Measurements from ENCODE around the gene RAB11FIP3. TPM values are rescaled to one million over a fixed set of nuclear protein-coding genes. Genes with fewer than 3 reads are reported as not detected.
A peak's percentile ranks its signal among the peaks of the same experiment; 100 is the strongest.

Gene RAB11FIP3
- total and polyA plus RNA-seq, 8 donors: 6.7 to 102 (median 18.1) TPM

DNA sequence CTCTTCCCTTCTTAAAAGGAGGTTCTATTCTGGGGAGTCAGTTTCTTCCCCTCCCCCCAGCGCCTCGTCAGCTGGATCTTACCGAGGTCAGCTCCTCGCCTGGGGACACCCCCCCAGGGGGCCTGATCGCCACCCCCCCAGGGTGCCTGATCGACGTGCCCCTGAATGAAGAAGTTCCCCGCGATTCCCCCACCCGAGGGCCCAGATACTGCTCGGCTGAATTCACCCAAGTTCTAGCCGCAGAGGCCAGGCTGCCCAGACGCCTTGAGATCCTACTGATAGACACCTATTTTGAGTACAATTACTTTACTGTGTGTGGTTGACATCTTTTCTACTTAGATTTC, 1.4 kb downstream of the RAB11FIP3 start:
- peak overlapping the region; percentile 54 to 83 (median 69) for H3K4me3 ChIP-seq
- WGBS, 5 donors: 5 to 12% (median 9%) methylated on average over 13 of the region's 13 CpGs
- intact Hi-C loops (cut with DNase I; ENCODE audit: low total_unique reads): no loop called here
- peaks cover 21 to 59% (median 49%) of the 10 kb centered on the region in 4 donors for H3K4me1 ChIP-seq
- no peaks in the 10 kb centered on the region for H3K36me3 ChIP-seq
- no peak for DNase-seq
- H3K9me3 ChIP-seq: no peaks in the 10 kb centered on the region
- no peak for TF ChIP-seq EP300 (IDR thresholded peaks at IDR 0.05)
- no peak for TF ChIP-seq CTCF (IDR thresholded peaks at IDR 0.05)
- no peak for TF ChIP-seq POLR2A (IDR thresholded peaks at IDR 0.05)
- TF ChIP-seq POLR2AphosphoS5 (IDR thresholded peaks at IDR 0.05): no peak
- H3K27ac ChIP-seq: peak overlapping the region in 3 of 5 donors; percentile 8 to 98 (median 13)
- H3K27me3 ChIP-seq: no peaks in the 10 kb centered on the region

- Histone ChIP-seq H3K4me3 (peak overlapping the region; percentile 54 to 83 (median 69)), H3K27me3 (no peaks in the 10 kb centered on the region), H3K27ac (peak overlapping the region in 1 of 5 donors; percentile 98), H3K36me3 (no peaks in the 10 kb centered on the region), H3K4me1 (peaks cover 21 to 59% (median 49%) of the 10 kb centered on the region in 4 donors), H3K9me3 (no peaks in the 10 kb centered on the region)
- WGBS, 5 donors: 25 to 48% (median 38%) methylated on average over 10 of the region's 10 CpGs
- DNase-seq: no peak
- no peak for TF ChIP-seq POLR2AphosphoS5 (IDR thresholded peaks at IDR 0.05)
- TF ChIP-seq EP300 (IDR thresholded peaks at IDR 0.05): no peak
- no peak for TF ChIP-seq CTCF (IDR thresholded peaks at IDR 0.05)
- TF ChIP-seq POLR2A (IDR thresholded peaks at IDR 0.05): no peak
- intact Hi-C loops (cut with DNase I; ENCODE audit: low total_unique reads): no loop called here
Measured at GRCh38 chr16:427250-427649, 1.8 kb downstream of the RAB11FIP3 start.

DNA sequence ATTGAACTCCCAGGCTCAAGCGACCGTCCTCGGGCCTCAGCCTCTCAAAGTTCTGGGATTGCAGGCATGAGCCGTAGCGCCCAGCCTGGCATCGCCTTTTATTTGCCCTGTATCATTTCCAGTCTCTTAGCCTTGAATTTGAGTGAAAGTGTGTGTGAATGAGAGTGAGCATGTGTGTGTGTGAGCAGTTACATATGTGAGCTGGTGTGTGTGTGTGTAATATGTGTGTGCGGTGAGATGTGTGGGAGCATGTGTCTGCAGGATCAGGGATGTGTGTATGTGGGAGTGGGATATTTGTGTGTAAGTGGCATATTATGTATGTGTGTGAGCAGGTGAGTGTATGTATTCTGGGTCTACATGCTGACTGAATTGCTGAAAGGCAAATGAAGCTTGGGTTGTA, 5.5 kb downstream of the RAB11FIP3 start:
- DNase-seq: no peak
- TF ChIP-seq EP300 (IDR thresholded peaks at IDR 0.05) (no peak), POLR2A (IDR thresholded peaks at IDR 0.05) (no peak), POLR2AphosphoS5 (IDR thresholded peaks at IDR 0.05) (no peak), CTCF (IDR thresholded peaks at IDR 0.05) (no peak)
- Histone ChIP-seq H3K4me1 (peaks cover 13 to 42% (median 30%) of the 10 kb centered on the region in 4 donors), H3K27ac (no peak overlapping the region), H3K36me3 (peaks cover 0 to 13% (median 7%) of the 10 kb centered on the region in 4 donors), H3K9me3 (no peaks in the 10 kb centered on the region), H3K27me3 (no peaks in the 10 kb centered on the region), H3K4me3 (no peak overlapping the region)
- intact Hi-C loops (cut with DNase I; ENCODE audit: low total_unique reads): no loop called here
- 91 to 98% (median 94%) methylated on average over 7 of the region's 7 CpGs for WGBS, 5 donors

GRCh38 chr16:440627-441026, 15.2 kb downstream of the RAB11FIP3 start:
- Histone ChIP-seq H3K27me3 (no peaks in the 10 kb centered on the region), H3K36me3 (no peaks in the 10 kb centered on the region), H3K4me1 (peaks cover 0 to 6% (median 0%) of the 10 kb centered on the region in 4 donors), H3K4me3 (no peak overlapping the region), H3K9me3 (no peaks in the 10 kb centered on the region), H3K27ac (no peak overlapping the region)
- no peak for TF ChIP-seq POLR2AphosphoS5 (IDR thresholded peaks at IDR 0.05)
- TF ChIP-seq CTCF (IDR thresholded peaks at IDR 0.05): no peak
- TF ChIP-seq POLR2A (IDR thresholded peaks at IDR 0.05): no peak
- no peak for TF ChIP-seq EP300 (IDR thresholded peaks at IDR 0.05)
- DNase-seq: no peak
- WGBS, 5 donors: 86 to 96% (median 92%) methylated on average over 6 of the region's 6 CpGs
- intact Hi-C loops (cut with DNase I; ENCODE audit: low total_unique reads): no loop called here

All from stomach (tissue), 9 donors.